Measurements from ENCODE around the gene GPSM1.

GPSM1 gene

DNA sequence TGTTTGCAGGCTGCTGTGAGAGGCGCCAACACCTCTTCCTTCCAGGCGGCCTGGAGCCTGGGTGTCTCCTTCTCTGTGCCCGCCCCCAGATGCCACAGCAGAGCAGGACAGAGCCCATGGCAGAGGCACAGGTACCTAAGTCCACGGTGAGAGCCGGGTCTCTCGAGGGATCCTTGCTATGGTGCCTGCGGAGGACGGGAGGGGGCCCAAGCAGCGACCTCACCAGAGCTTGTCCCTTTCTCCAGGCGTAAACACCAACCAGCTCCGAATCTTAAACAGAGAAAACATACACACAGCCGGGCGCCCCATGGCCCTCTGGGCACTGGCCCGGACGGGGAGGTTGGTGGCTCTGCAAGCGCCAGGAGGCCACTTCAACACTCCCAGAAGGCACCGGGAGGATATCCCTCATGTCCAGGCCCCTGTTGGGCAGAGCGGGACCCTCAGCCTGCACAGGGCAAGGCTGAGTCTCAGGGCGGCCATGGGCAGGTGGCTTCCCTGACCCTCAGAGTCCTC lies 35.3 kb upstream of the GPSM1 start:
- H3K4me1 ChIP-seq (ENCODE audit: control insufficient read depth, insufficient read depth, low read length): no peaks in the 10 kb centered on the region
- no peak overlapping the region for H3K9ac ChIP-seq (ENCODE audit: low read length)
- H3K9me3 ChIP-seq (ENCODE audit: control insufficient read depth, insufficient read depth, low read depth, low read length): peaks cover 12% of the 10 kb centered on the region
- no peaks in the 10 kb centered on the region for H3K27me3 ChIP-seq (ENCODE audit: control insufficient read depth, insufficient read depth, low read length)
- H3K27ac ChIP-seq (ENCODE audit: low read depth, low read length): no peak overlapping the region
- H3K4me3 ChIP-seq (ENCODE audit: low read depth, low read length): no peak overlapping the region
- no peaks in the 10 kb centered on the region for H3K36me3 ChIP-seq (ENCODE audit: control insufficient read depth, insufficient read depth, low read length)

GRCh38 chr9:136292591-136293448 lies 34.5 kb upstream of the GPSM1 start:
- no peak overlapping the region for H3K27ac ChIP-seq (ENCODE audit: low read depth, low read length)
- no peak overlapping the region for H3K9ac ChIP-seq (ENCODE audit: low read length)
- H3K4me1 ChIP-seq (ENCODE audit: control insufficient read depth, insufficient read depth, low read length): no peaks in the 10 kb centered on the region
- no peak overlapping the region for H3K4me3 ChIP-seq (ENCODE audit: low read depth, low read length)
- no peaks in the 10 kb centered on the region for H3K36me3 ChIP-seq (ENCODE audit: control insufficient read depth, insufficient read depth, low read length)
- H3K9me3 ChIP-seq (ENCODE audit: control insufficient read depth, insufficient read depth, low read depth, low read length): peaks cover 12% of the 10 kb centered on the region
- H3K27me3 ChIP-seq (ENCODE audit: control insufficient read depth, insufficient read depth, low read length): no peaks in the 10 kb centered on the region

DNA sequence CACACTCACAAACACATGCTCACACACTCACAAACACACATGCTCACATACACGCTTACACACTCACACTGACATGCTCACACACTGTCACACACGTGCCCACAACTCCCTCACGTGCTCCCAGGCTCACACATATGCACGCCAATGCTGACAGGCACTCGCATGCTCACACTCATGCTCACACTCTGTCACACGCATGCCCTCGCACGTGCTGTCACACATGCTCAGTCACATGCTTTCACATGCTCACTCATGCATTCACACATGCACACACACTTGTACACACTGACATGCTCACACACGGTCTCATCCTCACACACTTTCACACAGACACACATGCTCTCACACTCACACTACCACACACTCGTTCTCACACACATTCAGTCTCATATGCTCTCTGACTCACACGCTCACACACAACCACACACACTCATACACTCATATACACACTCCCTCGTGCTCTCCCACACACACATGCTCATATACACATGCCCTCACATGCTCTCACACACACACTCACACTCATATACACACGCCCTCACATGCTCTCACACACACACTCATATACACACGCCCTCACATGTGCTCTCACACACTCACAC lies 33.8 kb upstream of the GPSM1 start:
- Histone ChIP-seq H3K9me3 (ENCODE audit: control insufficient read depth, insufficient read depth, low read depth, low read length) (peaks cover 12% of the 10 kb centered on the region), H3K4me3 (ENCODE audit: low read depth, low read length) (no peak overlapping the region), H3K9ac (ENCODE audit: low read length) (no peak overlapping the region), H3K4me1 (ENCODE audit: control insufficient read depth, insufficient read depth, low read length) (no peaks in the 10 kb centered on the region; the same call in 1 of the 2 replicates), H3K27ac (ENCODE audit: low read depth, low read length) (no peak overlapping the region), H3K36me3 (ENCODE audit: control insufficient read depth, insufficient read depth, low read length) (no peaks in the 10 kb centered on the region), H3K27me3 (ENCODE audit: control insufficient read depth, insufficient read depth, low read length) (no peaks in the 10 kb centered on the region)

- Histone ChIP-seq H3K4me1 (ENCODE audit: control insufficient read depth, insufficient read depth, low read length) (no peaks in the 10 kb centered on the region; the same call in 1 of the 2 replicates), H3K9ac (ENCODE audit: low read length) (no peak overlapping the region), H3K9me3 (ENCODE audit: control insufficient read depth, insufficient read depth, low read depth, low read length) (peaks cover 12% of the 10 kb centered on the region), H3K27me3 (ENCODE audit: control insufficient read depth, insufficient read depth, low read length) (no peaks in the 10 kb centered on the region), H3K27ac (ENCODE audit: low read depth, low read length) (no peak overlapping the region), H3K4me3 (ENCODE audit: low read depth, low read length) (no peak overlapping the region), H3K36me3 (ENCODE audit: control insufficient read depth, insufficient read depth, low read length) (no peaks in the 10 kb centered on the region)
Measured at GRCh38 chr9:136294437-136294836, 32.9 kb upstream of the GPSM1 start.

DNA sequence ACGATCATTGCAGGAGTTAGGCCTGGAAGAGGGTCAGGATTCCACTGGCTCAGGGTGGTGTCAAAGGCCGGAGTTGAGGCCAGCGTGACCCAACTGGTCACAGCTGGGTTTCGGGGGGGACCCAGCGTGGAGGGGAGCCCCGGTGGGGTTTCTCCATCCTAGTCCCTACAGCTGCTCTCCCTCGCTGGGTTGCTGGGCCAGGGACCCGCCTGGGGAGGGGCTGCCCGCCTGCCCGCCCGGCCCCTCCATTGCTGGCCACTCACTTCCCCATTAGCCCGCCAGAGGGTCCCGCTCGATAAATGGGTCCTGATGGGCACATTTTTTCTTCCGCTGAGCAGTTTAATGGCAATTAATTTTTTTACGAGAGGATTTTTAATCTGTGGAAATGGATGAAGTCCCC lies 32.3 kb upstream of the GPSM1 start:
- Histone ChIP-seq H3K27me3 (ENCODE audit: control insufficient read depth, insufficient read depth, low read length) (no peaks in the 10 kb centered on the region), H3K4me1 (ENCODE audit: control insufficient read depth, insufficient read depth, low read length) (no peaks in the 10 kb centered on the region; the same call in 1 of the 2 replicates), H3K27ac (ENCODE audit: low read depth, low read length) (no peak overlapping the region), H3K9ac (ENCODE audit: low read length) (no peak overlapping the region), H3K36me3 (ENCODE audit: control insufficient read depth, insufficient read depth, low read length) (no peaks in the 10 kb centered on the region), H3K9me3 (ENCODE audit: control insufficient read depth, insufficient read depth, low read depth, low read length) (peaks cover 12% of the 10 kb centered on the region), H3K4me3 (ENCODE audit: low read depth, low read length) (no peak overlapping the region)

- Histone ChIP-seq H3K4me3 (ENCODE audit: low read depth, low read length) (no peak overlapping the region), H3K27ac (ENCODE audit: low read depth, low read length) (no peak overlapping the region), H3K36me3 (ENCODE audit: control insufficient read depth, insufficient read depth, low read length) (no peaks in the 10 kb centered on the region), H3K9ac (ENCODE audit: low read length) (no peak overlapping the region), H3K4me1 (ENCODE audit: control insufficient read depth, insufficient read depth, low read length) (no peaks in the 10 kb centered on the region; the same call in 1 of the 2 replicates), H3K9me3 (ENCODE audit: control insufficient read depth, insufficient read depth, low read depth, low read length) (peaks cover 12% of the 10 kb centered on the region), H3K27me3 (ENCODE audit: control insufficient read depth, insufficient read depth, low read length) (no peaks in the 10 kb centered on the region)
Measured at GRCh38 chr9:136295542-136296433, 31.6 kb upstream of the GPSM1 start.

DNA sequence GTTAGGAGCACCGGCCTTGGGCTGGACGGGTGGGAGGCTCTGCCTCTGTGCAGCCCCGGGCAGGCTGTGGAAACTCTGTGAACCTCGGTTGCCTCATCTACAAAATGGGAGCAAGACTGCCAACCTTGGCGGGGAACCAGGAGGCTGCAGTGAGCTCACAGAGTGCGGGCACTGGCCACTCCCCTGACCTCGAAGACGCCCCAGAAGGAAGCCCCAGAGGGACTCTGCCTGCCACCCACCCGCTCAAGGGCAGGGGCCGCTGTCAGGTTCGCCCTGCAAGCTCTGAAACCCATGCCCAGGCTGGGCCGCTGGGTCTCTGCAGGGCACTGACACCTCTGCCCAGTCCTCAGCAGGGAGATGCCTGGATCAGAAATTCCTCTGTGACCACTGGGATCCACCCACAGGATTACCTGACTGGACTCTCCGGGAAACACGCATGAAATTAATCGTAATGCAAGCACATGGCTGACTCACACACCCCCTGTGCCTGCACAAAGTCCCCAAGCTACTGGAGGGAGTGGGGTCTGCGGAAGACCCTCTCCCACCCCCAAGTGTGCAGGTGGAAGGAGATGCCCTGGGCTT lies 30.8 kb upstream of the GPSM1 start:
- Histone ChIP-seq H3K9me3 (ENCODE audit: control insufficient read depth, insufficient read depth, low read depth, low read length) (peaks cover 12% of the 10 kb centered on the region), H3K36me3 (ENCODE audit: control insufficient read depth, insufficient read depth, low read length) (no peaks in the 10 kb centered on the region), H3K9ac (ENCODE audit: low read length) (no peak overlapping the region), H3K4me1 (ENCODE audit: control insufficient read depth, insufficient read depth, low read length) (no peaks in the 10 kb centered on the region; the same call in 1 of the 2 replicates), H3K4me3 (ENCODE audit: low read depth, low read length) (no peak overlapping the region), H3K27me3 (ENCODE audit: control insufficient read depth, insufficient read depth, low read length) (no peaks in the 10 kb centered on the region), H3K27ac (ENCODE audit: low read depth, low read length) (no peak overlapping the region)

- peaks cover 12% of the 10 kb centered on the region for H3K9me3 ChIP-seq (ENCODE audit: control insufficient read depth, insufficient read depth, low read depth, low read length)
- no peaks in the 10 kb centered on the region for H3K27me3 ChIP-seq (ENCODE audit: control insufficient read depth, insufficient read depth, low read length)
- no peak overlapping the region for H3K27ac ChIP-seq (ENCODE audit: low read depth, low read length)
- no peaks in the 10 kb centered on the region; the same call in 1 of the 2 replicates for H3K4me1 ChIP-seq (ENCODE audit: control insufficient read depth, insufficient read depth, low read length)
- no peak overlapping the region for H3K4me3 ChIP-seq (ENCODE audit: low read depth, low read length)
- no peak overlapping the region for H3K9ac ChIP-seq (ENCODE audit: low read length)
- H3K36me3 ChIP-seq (ENCODE audit: control insufficient read depth, insufficient read depth, low read length): no peaks in the 10 kb centered on the region
Measured at GRCh38 chr9:136297016-136297691, 30.2 kb upstream of the GPSM1 start.

- H3K4me3 ChIP-seq (ENCODE audit: low read depth, low read length): no peak overlapping the region
- no peaks in the 10 kb centered on the region; the same call in 1 of the 2 replicates for H3K4me1 ChIP-seq (ENCODE audit: control insufficient read depth, insufficient read depth, low read length)
- H3K9me3 ChIP-seq (ENCODE audit: control insufficient read depth, insufficient read depth, low read depth, low read length): peaks cover 11% of the 10 kb centered on the region
- no peak overlapping the region for H3K27ac ChIP-seq (ENCODE audit: low read depth, low read length)
- H3K27me3 ChIP-seq (ENCODE audit: control insufficient read depth, insufficient read depth, low read length): no peaks in the 10 kb centered on the region
- no peaks in the 10 kb centered on the region for H3K36me3 ChIP-seq (ENCODE audit: control insufficient read depth, insufficient read depth, low read length)
- no peak overlapping the region for H3K9ac ChIP-seq (ENCODE audit: low read length)
Measured at GRCh38 chr9:136297766-136298735, 29.3 kb upstream of the GPSM1 start.

Measured in HUES6 (cell line).